Left ventricle myocardium inferior (tissue), 1 donor: Measurements from ENCODE around the gene NLRP14. TPM values are rescaled to one million over a fixed set of nuclear protein-coding genes. Genes with fewer than 3 reads are reported as not detected.

ENCODE experiments used
- DNase-seq: peaks from one replicate; pipeline ENCODE4 v3.0.0-alpha.2; 2020
- H3K27ac ChIP-seq: fragments of 200-600 bp; replicated peaks from 2 replicates; pipeline ENCODE4 v1.8.0; 2021
- H3K27me3 ChIP-seq: fragments of 200-600 bp; 2 replicates; pipeline ENCODE4 v1.8.0; 2021; ENCODE audit warnings: low read depth
- H3K36me3 ChIP-seq: fragments of 200-600 bp; 2 replicates; pipeline ENCODE4 v1.8.0; 2021
- H3K4me1 ChIP-seq: fragments of 200-600 bp; 2 replicates; pipeline ENCODE4 v1.8.0; 2021
- H3K4me3 ChIP-seq: fragments of 200-600 bp; 2 replicates; pipeline ENCODE4 v1.8.0; 2021; ENCODE audit warnings: mild to moderate bottlenecking, moderate library complexity
- H3K9me3 ChIP-seq: fragments of 200-600 bp; replicated peaks from 2 replicates; pipeline ENCODE4 v1.8.0; 2021
- intact Hi-C: fragments of 100-400 bp; cut with micrococcal nuclease; formaldehyde crosslinking; loops from one replicate; pipeline ENCODE4 v1.11.0; 2022
- total RNA-seq: library from RNA; stranded (reverse); fragmentation: NEBNext Ultra II Directional; extraction: Animal tissue kit (Norgen Biotek cat#: 25700); gene quantifications from one replicate; pipeline ENCODE4 v1.2.1, GENCODE V29; 2021
- TF ChIP-seq, protein P1 (sequence below): fragments of 200-600 bp; IDR thresholded peaks from 2 replicates; pipeline ENCODE4 v1.8.0; 2021; ENCODE audit warnings: antibody characterized with exemption, mild to moderate bottlenecking, borderline replicate concordance
- donor health status: DM: no; HTN: yes; CAD: no; lungs with severe emphysema.

The NLRP14 gene
- total RNA-seq, 1 donor from 2014 or later: not detected

DNA sequence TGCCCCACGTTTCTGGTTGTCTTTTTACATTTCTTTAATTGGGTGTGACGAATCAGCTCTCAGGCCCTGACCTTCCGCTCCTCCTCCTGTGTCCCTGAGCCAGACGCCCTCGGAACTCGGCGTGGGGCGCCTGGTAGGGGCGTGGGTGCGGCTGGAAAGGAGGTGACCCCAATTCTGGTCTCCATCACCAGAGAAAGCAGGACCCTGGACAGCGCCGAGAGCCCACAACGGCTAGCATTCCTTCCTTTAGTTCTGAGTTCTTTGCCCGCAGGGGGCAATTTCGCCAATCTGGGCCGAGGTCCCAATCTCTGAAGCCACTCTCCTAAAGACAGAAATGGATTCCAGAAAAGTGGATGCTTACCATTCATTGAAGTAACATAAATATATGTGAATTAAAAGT lies 56.8 kb downstream of the NLRP14 start:
- Histone ChIP-seq H3K27ac (no peak overlapping the region), H3K9me3 (peaks cover 20% of the 10 kb centered on the region), H3K36me3 (no peaks in the 10 kb centered on the region), H3K27me3 (peaks cover 11% of the 10 kb centered on the region), H3K4me3 (no peak overlapping the region), H3K4me1 (no peaks in the 10 kb centered on the region)
- DNase-seq: no peak
- intact Hi-C loops: no loop called here
- TF ChIP-seq, protein P1, sequence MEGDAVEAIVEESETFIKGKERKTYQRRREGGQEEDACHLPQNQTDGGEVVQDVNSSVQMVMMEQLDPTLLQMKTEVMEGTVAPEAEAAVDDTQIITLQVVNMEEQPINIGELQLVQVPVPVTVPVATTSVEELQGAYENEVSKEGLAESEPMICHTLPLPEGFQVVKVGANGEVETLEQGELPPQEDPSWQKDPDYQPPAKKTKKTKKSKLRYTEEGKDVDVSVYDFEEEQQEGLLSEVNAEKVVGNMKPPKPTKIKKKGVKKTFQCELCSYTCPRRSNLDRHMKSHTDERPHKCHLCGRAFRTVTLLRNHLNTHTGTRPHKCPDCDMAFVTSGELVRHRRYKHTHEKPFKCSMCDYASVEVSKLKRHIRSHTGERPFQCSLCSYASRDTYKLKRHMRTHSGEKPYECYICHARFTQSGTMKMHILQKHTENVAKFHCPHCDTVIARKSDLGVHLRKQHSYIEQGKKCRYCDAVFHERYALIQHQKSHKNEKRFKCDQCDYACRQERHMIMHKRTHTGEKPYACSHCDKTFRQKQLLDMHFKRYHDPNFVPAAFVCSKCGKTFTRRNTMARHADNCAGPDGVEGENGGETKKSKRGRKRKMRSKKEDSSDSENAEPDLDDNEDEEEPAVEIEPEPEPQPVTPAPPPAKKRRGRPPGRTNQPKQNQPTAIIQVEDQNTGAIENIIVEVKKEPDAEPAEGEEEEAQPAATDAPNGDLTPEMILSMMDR: no peak

DNA sequence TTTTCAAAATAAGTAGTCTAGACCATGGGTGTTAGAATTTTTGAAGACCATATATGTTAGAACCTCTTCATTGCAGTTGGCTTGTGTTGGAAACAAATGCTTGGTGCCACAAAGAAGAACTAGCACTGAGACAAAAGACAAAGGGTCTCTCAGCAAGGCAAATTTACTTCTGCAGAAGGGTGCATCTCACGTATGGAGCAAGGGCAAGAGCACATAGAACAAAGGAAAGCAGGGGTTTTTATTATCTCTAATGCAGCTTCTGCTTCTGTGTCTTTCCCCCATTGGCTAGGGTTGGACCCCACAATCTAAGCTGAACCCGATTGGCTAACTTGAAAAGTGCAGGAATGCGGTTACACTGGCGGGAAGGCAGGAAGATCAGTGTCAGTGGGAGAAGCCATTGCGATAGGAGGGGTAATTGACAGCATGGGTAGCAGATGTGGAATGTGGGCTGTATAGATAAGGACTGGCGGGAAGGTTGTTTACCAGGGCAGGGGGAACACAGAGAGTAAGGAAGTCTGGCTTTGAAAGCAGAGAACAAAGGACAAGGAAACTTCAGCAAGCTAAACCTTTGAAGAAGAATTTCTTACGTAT lies 59.4 kb downstream of the NLRP14 start:
- peaks cover 20% of the 10 kb centered on the region for H3K9me3 ChIP-seq
- intact Hi-C loops: no loop called here
- no peak overlapping the region for H3K4me3 ChIP-seq
- H3K27ac ChIP-seq: no peak overlapping the region
- peaks cover 14% of the 10 kb centered on the region for H3K27me3 ChIP-seq
- no peaks in the 10 kb centered on the region for H3K4me1 ChIP-seq
- H3K36me3 ChIP-seq: no peaks in the 10 kb centered on the region
- TF ChIP-seq, protein P1: no peak
- DNase-seq: no peak

GRCh38 chr11:7080900-7081299 lies 60.6 kb downstream of the NLRP14 start:
- Histone ChIP-seq H3K36me3 (no peaks in the 10 kb centered on the region), H3K4me1 (no peaks in the 10 kb centered on the region), H3K27ac (no peak overlapping the region), H3K9me3 (peaks cover 20% of the 10 kb centered on the region), H3K27me3 (peaks cover 23% of the 10 kb centered on the region), H3K4me3 (no peak overlapping the region)
- TF ChIP-seq, protein P1: no peak
- intact Hi-C loops: no loop called here
- DNase-seq: no peak

DNA sequence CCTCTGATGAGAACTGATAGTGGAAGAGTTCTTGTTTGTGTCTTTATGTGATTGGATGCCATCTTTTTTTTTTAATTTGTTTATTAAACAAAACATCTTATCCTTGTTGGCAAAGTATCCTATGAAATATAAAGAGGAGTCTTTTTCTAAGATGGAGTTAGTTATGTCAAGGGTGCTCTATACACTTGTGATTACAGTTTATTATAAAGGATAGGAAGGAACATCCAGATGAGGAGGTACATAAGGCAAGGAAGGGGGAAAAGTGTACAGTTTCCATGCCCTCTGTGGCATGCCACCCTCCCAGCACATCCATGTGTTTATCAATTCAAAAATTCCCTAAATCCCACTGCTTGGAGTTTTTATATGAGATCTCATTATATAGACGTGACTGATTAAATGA lies 61.2 kb downstream of the NLRP14 start:
- Histone ChIP-seq H3K4me3 (no peak overlapping the region), H3K27me3 (peaks cover 28% of the 10 kb centered on the region), H3K27ac (no peak overlapping the region), H3K4me1 (no peaks in the 10 kb centered on the region), H3K9me3 (peaks cover 20% of the 10 kb centered on the region), H3K36me3 (no peaks in the 10 kb centered on the region)
- TF ChIP-seq, protein P1: no peak
- intact Hi-C loops: no loop called here
- no peak for DNase-seq

GRCh38 chr11:7088921-7089320 lies 68.6 kb downstream of the NLRP14 start, which contains the start of gene RBMXL2:
Gene RBMXL2, plus strand, starts transcription at chr11:7088998. Its CDS starts 123 bp downstream, at chr11:7089121.
- no peaks in the 10 kb centered on the region for H3K36me3 ChIP-seq
- TF ChIP-seq, protein P1: no peak
- H3K27ac ChIP-seq: no peak within 1 kb of the TSS
- no peak within 1 kb of the TSS for H3K4me3 ChIP-seq
- no peaks in the 10 kb centered on the region for H3K9me3 ChIP-seq
- intact Hi-C loops: no loop called here
- H3K4me1 ChIP-seq: no peaks in the 10 kb centered on the region
- no peak for DNase-seq
- H3K27me3 ChIP-seq: peaks cover 82% of the 10 kb centered on the region
